ENCODE results near the gene PPP2R5C.

- no peak for TF ChIP-seq U2AF2 (optimal IDR thresholded peaks at IDR 0.05; ENCODE audit: low read depth, low read length)
- no peak for TF ChIP-seq CTCF (IDR thresholded peaks at IDR 0.05 in 2 of 3, conservative IDR thresholded peaks at IDR 0.05 in 1 of 3; ENCODE audit: insufficient read depth in 2 of 3, low read depth in 1 of 3, low read length in 3 of 3)
- no peak for TF ChIP-seq SREBF2 (CRISPR knock-in tag; IDR thresholded peaks at IDR 0.05)
Measured at GRCh38 chr14:101953151-101953550, 191.6 kb downstream of the PPP2R5C start.
